Parathyroid adenoma (tissue), 2 donors: ENCODE results near the gene STK11IP.
A peak's percentile ranks its signal among the peaks of the same experiment; 100 is the strongest.

Experiments used
- H2AFZ ChIP-seq: fragments of 300-600 bp; sonication (generic); one replicate; pipeline ENCODE4 v1.7.0; 2017; ENCODE audit warnings: antibody characterized with exemption, mild to moderate bottlenecking
- H3K27ac ChIP-seq: fragments of 300-600 bp; sonication (generic); one replicate; pipeline ENCODE4 v1.7.0; 2017
- H3K27me3 ChIP-seq: fragments of 300-600 bp; sonication (generic); one replicate; pipeline ENCODE4 v1.7.0; 2017; ENCODE audit warnings: low read length; ENCODE audit not compliant: control insufficient read depth, insufficient read depth
- H3K36me3 ChIP-seq: fragments of 300-600 bp; sonication (generic); one replicate; pipeline ENCODE4 v1.7.0; 2017; ENCODE audit warnings: low read length; ENCODE audit not compliant: control insufficient read depth, insufficient read depth
- H3K4me1 ChIP-seq: fragments of 300-600 bp; sonication (generic); one replicate; pipeline ENCODE4 v1.7.0; 2017; ENCODE audit warnings: control low read depth
- H3K4me2 ChIP-seq: fragments of 300-600 bp; sonication (generic); one replicate; pipeline ENCODE4 v1.7.0; 2017; ENCODE audit warnings: low read length
- H3K4me3 ChIP-seq: fragments of 300-600 bp; sonication (generic); one replicate; pipeline ENCODE4 v1.7.0; 2017; ENCODE audit warnings: low read depth, low read length
- H3K79me2 ChIP-seq: fragments of 300-600 bp; sonication (generic); one replicate; pipeline ENCODE4 v1.7.0; 2017; ENCODE audit warnings: control low read depth
- H3K9ac ChIP-seq: fragments of 300-600 bp; sonication (generic); one replicate; pipeline ENCODE4 v1.7.0; 2017; ENCODE audit warnings: mild to moderate bottlenecking
- H3K9me3 ChIP-seq: fragments of 300-600 bp; sonication (generic); one replicate; pipeline ENCODE4 v1.7.0; 2017; ENCODE audit warnings: low read length; ENCODE audit not compliant: control insufficient read depth
- TF ChIP-seq, protein P1 (sequence below): fragments of 300-600 bp; sonication (generic); IDR thresholded peaks from one replicate; pipeline ENCODE4 v1.7.0; 2017; ENCODE audit warnings: antibody characterized with exemption, mild to moderate bottlenecking
- donor health status: primary hyperparathyroidism.

The STK11IP gene

DNA sequence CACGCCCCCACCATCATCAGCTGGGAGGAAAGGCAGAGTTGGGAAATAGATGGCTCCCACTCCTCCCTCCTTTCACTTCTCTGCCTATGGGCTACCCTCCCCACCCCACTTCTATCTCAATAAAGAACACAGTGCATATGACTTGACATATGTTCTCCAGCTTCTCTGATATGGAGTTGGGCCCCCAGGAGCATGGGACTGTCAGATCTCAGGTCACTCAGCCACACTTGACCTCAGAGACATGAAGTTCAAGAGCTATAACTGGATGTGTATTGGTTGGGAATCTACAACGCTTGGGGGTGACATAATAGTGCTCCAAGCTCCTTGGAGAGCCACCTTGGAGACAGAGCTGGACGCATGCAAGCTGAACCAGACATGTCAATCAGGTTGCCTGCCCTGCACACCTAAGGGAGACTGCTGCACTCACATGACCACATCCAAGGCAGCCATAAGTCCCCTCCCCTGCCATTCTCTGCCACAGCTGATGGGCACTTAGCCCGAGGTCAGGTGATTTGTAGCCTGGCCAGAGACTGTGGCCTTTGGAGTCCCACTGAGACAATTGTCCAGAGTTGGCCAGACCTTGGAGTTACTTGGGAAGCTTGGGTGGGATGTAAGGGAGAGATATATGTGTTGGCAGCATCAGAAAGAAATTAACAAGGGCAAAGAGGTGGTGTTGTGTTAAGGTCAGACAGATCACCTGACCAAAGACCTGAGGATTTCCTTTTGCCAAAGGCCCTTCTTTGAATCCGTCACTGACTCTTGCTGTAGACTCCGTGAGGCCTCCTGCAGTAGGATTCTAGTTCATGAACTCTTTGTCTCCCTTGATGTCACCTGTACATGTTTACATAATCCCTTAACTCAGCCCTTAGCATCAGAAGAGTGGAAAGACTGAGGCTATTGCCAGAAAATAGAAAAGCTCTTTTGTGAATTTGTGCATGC lies 21.8 kb upstream of the STK11IP start:
- Histone ChIP-seq H3K4me2 (no peak overlapping the region), H3K27me3 (no peaks in the 10 kb centered on the region), H3K9ac (no peak overlapping the region), H3K9me3 (no peaks in the 10 kb centered on the region), H3K79me2 (no peaks in the 10 kb centered on the region), H2AFZ (no peak overlapping the region), H3K36me3 (no peaks in the 10 kb centered on the region), H3K4me3 (no peak overlapping the region), H3K4me1 (peaks cover 5% of the 10 kb centered on the region), H3K27ac (no peak overlapping the region)
- TF ChIP-seq, protein P1, sequence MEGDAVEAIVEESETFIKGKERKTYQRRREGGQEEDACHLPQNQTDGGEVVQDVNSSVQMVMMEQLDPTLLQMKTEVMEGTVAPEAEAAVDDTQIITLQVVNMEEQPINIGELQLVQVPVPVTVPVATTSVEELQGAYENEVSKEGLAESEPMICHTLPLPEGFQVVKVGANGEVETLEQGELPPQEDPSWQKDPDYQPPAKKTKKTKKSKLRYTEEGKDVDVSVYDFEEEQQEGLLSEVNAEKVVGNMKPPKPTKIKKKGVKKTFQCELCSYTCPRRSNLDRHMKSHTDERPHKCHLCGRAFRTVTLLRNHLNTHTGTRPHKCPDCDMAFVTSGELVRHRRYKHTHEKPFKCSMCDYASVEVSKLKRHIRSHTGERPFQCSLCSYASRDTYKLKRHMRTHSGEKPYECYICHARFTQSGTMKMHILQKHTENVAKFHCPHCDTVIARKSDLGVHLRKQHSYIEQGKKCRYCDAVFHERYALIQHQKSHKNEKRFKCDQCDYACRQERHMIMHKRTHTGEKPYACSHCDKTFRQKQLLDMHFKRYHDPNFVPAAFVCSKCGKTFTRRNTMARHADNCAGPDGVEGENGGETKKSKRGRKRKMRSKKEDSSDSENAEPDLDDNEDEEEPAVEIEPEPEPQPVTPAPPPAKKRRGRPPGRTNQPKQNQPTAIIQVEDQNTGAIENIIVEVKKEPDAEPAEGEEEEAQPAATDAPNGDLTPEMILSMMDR: no peak

DNA sequence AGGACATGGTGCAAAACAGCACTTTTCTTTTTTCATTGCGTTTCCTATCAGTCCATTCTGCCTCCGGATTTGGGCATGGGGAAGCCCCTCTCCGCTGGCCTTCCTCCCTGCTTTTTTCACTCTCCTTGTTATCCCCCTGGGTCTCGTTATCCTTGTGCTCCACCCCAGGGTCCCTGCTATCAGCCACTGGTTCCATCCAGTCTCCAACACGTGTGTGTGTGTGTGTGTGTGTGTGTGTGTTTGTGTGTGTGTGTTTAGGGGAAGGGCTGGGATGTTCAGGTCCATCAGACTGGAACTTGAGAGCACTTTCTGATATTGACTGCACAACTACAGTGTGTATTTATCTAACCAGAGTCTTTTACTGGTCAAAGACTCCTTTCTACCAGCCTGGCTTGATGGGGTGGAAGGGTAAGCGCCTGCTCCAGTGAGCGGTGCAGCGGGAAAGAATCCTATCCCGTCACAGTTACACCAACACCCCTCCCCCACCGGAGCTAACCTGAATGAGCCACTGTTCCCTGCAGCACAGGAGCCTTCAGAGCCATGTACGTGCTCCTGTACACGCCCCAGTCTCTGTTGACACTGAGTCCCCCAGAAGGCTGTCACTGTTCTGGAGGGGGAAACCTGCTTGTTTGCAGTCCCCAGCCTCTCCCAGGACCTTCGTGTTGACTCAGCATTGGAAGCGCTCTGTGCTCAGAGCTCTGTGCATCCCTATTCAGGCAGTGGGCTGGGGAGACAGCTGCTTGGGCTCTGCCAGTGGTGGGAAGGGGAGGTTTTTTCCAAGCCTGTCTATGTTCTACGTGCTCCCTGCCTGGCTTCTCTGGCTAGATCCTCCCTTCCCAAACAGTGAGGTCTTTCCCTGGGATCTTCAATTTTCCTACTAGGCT lies 20.9 kb upstream of the STK11IP start:
- no peak overlapping the region for H3K27ac ChIP-seq
- no peaks in the 10 kb centered on the region for H3K36me3 ChIP-seq
- peaks cover 5% of the 10 kb centered on the region for H3K4me1 ChIP-seq
- H3K9ac ChIP-seq: no peak overlapping the region
- no peak overlapping the region for H2AFZ ChIP-seq
- no peaks in the 10 kb centered on the region for H3K27me3 ChIP-seq
- no peak overlapping the region for H3K4me2 ChIP-seq
- no peaks in the 10 kb centered on the region for H3K9me3 ChIP-seq
- H3K4me3 ChIP-seq: no peak overlapping the region
- H3K79me2 ChIP-seq: no peaks in the 10 kb centered on the region
- TF ChIP-seq, protein P1: no peak

DNA sequence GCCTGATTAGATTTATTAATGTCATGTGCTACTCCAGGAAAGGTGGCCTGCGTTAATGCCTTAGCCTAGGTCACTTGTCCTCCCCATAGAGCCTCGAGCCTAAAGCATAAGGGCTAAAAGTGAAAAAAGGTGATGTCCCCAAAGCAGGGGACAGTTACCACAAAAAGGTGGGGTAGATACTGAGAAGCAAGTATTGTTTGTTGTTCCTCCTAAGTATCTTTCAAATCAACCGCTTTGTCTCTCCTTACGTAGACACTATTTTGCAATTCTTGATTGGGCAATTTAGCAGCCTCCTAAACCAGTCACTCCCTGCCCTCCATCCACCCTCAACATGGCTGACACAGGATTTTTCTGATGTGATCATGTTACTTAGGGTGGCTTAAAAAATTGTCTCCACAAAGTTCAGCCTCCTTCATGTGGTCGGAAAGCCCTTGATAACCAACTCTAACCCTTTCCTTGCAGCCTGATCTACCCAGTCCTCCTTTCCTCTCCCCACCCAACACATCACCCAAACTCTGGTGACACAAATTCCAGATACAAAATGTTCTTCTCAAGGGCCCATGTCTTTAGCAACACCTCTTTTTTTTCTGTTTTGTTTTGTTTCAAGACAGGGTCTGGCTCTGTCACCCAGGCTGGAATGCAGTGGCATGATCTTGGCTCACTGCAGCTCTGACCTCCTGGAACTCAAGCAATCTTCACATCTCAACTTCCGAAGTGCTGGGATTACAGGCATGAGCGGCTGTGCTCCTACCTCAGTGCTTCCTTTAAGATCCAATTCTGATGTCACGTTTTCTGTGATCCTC lies 18.6 kb upstream of the STK11IP start:
- Histone ChIP-seq H3K9ac (no peak overlapping the region), H3K36me3 (no peaks in the 10 kb centered on the region), H3K79me2 (no peaks in the 10 kb centered on the region), H3K4me1 (peaks cover 5% of the 10 kb centered on the region), H3K27me3 (no peaks in the 10 kb centered on the region), H3K4me3 (no peak overlapping the region), H3K4me2 (no peak overlapping the region), H2AFZ (peak overlapping the region; percentile 79), H3K27ac (peak overlapping the region; percentile 37), H3K9me3 (no peaks in the 10 kb centered on the region)
- TF ChIP-seq, protein P1: no peak

DNA sequence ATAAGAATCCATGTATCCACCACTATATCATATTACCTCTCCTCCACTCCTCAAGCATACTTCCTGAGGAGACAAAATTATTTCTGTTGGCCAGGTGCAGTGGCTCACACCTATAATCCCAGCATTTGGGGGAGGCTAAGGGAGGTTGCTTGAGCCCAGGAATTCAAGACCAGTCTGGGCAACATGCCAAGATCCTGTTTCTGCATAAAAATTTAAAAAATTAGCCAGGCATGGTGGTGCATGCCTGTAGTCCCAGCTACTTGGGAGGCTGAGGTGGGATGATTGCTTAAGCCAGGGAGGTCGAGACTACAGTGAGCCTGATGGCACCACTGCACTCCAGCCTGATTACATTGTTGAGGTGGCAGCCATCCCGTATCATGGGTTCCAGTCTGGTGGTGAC lies 16.3 kb upstream of the STK11IP start:
- Histone ChIP-seq H3K9me3 (no peaks in the 10 kb centered on the region), H3K36me3 (no peaks in the 10 kb centered on the region), H3K4me2 (no peak overlapping the region), H3K4me3 (no peak overlapping the region), H2AFZ (no peak overlapping the region), H3K79me2 (no peaks in the 10 kb centered on the region), H3K9ac (no peak overlapping the region), H3K27me3 (no peaks in the 10 kb centered on the region), H3K4me1 (peaks cover 5% of the 10 kb centered on the region), H3K27ac (no peak overlapping the region)
- TF ChIP-seq, protein P1: no peak
